ENCODE measurements around the gene JAK1.

DNA sequence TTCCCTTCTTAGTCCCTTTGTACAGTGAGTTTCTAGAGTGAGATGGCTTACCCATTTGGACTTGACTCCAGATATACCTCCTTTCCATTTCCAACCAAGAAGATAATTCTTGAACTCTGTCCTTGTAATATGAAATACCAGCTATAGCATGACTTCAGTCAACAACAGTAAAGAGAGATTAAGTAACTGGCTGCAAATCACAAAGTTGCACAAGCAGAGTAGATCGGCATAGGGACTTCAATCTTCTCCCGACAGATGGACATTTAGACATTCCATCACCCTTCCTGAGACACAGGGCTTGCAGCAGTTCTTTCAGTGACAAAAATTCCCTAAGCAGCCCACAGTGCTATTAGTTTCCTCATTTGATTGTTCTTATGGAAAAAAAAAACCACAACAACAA, 44.6 kb downstream of the JAK1 start:
- TF ChIP-seq, protein P1, sequence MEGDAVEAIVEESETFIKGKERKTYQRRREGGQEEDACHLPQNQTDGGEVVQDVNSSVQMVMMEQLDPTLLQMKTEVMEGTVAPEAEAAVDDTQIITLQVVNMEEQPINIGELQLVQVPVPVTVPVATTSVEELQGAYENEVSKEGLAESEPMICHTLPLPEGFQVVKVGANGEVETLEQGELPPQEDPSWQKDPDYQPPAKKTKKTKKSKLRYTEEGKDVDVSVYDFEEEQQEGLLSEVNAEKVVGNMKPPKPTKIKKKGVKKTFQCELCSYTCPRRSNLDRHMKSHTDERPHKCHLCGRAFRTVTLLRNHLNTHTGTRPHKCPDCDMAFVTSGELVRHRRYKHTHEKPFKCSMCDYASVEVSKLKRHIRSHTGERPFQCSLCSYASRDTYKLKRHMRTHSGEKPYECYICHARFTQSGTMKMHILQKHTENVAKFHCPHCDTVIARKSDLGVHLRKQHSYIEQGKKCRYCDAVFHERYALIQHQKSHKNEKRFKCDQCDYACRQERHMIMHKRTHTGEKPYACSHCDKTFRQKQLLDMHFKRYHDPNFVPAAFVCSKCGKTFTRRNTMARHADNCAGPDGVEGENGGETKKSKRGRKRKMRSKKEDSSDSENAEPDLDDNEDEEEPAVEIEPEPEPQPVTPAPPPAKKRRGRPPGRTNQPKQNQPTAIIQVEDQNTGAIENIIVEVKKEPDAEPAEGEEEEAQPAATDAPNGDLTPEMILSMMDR (IDR thresholded peaks at IDR 0.05): no peak
- TF ChIP-seq POLR2A (IDR thresholded peaks at IDR 0.05): no peak
